ENCODE results near the gene RET.

The RET gene

DNA sequence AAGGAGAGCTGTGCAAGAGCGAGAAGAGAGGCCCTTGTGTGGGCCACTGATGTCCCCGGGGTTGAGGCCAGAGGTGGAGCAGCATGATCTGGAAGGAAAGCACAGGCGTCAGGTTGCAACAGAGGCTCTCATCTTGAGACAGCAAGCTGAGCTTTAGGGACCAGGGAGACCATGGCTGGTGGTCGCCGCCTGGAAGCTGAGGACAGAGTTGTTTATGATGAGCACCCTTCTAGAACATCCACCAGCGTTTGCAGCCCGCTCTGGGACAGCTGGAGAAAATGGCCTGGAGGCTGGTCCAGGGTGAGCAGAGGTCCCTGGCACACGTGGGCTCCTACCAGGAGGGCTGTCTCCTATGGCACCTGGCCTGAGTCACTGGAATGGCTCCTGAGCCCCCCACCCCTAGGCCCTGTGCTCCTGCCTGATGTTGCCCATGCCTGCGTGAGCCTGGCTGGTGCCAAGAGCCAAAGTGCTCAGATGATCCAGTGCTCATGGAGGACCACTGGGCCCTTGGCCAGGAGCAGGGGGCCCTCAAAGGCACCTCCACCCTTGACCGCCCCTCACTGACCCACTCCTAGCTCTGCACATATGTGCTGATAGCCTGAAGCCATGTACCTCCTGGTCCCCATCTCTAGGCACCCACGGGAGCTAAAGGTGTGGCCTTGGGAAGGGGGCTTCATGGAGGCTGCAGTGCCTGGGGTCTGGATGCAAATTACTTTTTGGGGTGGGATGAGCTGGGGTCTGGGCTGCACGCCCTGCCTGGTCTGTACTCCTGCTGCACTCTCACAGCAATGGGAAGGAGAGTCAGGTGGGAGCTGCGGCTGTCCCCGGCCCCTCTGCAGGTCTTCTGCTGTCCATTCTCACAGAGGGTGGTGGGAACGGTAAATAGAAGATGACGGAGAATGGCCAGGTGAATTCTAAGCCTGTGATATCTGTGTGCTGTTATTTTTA is 40.1 kb upstream of the RET start:
- no peak for TF ChIP-seq CTCF (IDR thresholded peaks at IDR 0.05; ENCODE audit: insufficient read depth, low read length, missing control alignments)
- POLR2A ChIA-PET: no interaction called here
- CTCF ChIA-PET: no interaction called here
- no peak for DNase-seq (ENCODE audit: low read depth, low spot score)
- no peak overlapping the region for H3K4me3 ChIP-seq (ENCODE audit: low read depth, low read length)

DNA sequence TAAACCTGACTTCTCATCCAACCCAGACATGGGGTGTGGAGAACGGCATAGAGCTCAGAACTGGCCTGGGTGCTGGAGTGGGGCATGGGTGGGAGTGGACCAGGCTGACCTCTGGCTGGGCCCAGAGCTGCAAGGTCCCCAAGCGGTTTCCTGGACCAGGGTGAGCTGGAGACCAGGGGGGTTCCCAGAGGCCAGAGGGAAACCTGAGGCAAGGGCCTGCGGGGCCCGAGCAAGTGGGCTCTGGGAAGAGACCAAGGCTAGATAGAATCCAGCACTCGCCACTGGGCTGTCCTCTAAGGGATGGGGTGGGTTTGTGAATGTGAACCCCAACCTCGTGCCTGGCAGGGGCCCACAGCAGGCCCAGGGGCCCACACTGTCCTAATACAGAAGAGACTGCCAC is 39.4 kb upstream of the RET start:
- DNase-seq (ENCODE audit: low read depth, low spot score): no peak
- no peak overlapping the region for H3K4me3 ChIP-seq (ENCODE audit: low read depth, low read length)
- CTCF ChIA-PET: no interaction called here
- POLR2A ChIA-PET: no interaction called here
- TF ChIP-seq CTCF (IDR thresholded peaks at IDR 0.05; ENCODE audit: insufficient read depth, low read length, missing control alignments): no peak

- ChIA-PET CTCF (no interaction called here), POLR2A (no interaction called here)
- H3K4me3 ChIP-seq (ENCODE audit: low read depth, low read length): no peak overlapping the region
- DNase-seq (ENCODE audit: low read depth, low spot score): no peak
- no peak for TF ChIP-seq CTCF (IDR thresholded peaks at IDR 0.05; ENCODE audit: insufficient read depth, low read length, missing control alignments)
Observed at GRCh38 chr10:43037942-43038782, 38.7 kb upstream of the RET start.

DNA sequence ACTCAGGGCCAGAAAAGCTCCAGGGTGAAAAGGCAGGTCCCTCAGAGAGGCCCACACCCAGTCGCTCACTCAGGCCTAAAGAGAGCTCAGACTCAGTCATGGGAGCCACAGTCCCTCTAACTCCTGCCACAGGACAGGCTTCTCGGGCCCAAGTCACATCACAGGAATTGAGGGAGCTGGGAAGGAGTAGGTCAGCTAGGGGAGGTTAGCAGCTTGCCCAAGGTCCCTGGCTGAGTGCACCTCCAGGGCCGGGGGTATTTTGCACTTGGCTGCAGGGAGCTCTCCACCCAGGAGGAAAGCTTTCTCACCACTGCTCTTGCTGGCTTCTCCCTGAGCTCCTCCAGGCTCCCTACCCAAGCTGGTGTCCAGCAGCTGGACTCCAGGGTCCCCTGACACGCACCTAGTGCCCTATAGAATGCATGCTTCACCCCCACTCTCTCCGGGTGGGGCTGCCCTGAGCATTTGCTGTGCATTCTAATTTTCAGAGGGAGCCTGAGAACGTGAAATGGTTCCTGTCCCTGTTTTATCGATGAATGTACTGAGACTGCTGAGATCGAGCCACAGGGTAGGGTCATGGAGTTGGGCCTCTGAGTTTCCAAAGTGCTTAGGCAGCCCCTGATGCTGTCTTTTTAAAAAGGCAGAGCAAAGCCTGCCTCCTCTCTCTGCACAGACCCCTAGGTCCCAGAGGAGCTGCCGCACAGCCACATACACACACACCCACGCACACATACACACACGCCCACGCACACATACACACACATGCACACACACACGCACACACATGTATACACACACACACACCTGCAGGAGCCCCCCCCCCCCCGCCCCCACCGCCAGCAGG is 37.9 kb upstream of the RET start:
- CTCF ChIA-PET: no interaction called here
- no peak for TF ChIP-seq CTCF (IDR thresholded peaks at IDR 0.05; ENCODE audit: insufficient read depth, low read length, missing control alignments)
- H3K4me3 ChIP-seq (ENCODE audit: low read depth, low read length): no peak overlapping the region
- DNase-seq (ENCODE audit: low read depth, low spot score): no peak
- POLR2A ChIA-PET: no interaction called here

DNA sequence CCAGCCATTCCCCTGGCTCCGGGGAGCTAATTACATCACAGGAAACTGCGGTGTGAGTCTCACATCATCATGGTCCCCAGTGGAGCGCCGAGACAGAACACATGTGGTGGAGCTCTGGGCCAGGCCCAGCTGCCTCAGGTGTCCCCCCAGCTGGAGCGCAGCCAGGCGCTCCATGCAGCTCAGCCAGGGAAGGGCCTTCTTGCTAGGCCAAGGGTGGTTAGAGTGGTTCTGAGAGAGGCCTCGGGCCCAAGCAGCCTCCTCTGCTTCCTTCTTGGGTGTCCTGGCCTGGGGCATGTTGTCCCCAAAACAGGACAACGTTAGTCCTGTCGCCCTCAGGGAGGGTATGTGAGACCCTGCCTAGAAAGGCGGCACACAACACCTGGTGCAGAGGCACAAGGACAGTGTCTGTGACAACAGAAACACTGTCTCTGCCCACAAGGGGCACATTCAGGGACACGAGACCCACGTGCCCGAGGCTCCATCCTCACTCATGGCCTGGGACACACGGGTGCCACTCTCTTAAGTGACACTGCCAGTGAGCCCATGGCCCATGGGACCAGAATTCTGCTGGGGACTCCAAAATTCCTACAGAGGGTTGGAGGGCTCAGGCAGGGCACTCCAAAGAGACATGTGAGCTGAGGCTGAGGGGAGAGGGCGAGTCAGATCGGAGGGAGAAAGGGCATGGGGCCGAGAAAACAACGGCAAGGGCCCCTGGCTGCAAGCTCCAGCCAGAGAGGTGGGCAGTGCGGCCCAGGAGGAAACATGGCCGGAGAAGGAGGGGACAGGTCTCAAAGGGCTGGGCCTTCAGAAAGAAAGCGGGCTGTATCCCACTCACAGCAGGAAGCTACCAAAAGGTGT is 37.0 kb upstream of the RET start:
- no peak for TF ChIP-seq CTCF (IDR thresholded peaks at IDR 0.05; ENCODE audit: insufficient read depth, low read length, missing control alignments)
- CTCF ChIA-PET: no interaction called here
- POLR2A ChIA-PET: no interaction called here

More for the DNA sequence above, 37.0 kb upstream of the RET start:
- H3K4me3 ChIP-seq (ENCODE audit: low read depth, low read length): no peak overlapping the region
- no peak for DNase-seq (ENCODE audit: low read depth, low spot score)
